ENCODE measurements around the gene NAT10.

Gene NAT10

GRCh38 chr11:34111722-34112270 is 6.4 kb downstream of the NAT10 start:
- TF ChIP-seq, protein P1, sequence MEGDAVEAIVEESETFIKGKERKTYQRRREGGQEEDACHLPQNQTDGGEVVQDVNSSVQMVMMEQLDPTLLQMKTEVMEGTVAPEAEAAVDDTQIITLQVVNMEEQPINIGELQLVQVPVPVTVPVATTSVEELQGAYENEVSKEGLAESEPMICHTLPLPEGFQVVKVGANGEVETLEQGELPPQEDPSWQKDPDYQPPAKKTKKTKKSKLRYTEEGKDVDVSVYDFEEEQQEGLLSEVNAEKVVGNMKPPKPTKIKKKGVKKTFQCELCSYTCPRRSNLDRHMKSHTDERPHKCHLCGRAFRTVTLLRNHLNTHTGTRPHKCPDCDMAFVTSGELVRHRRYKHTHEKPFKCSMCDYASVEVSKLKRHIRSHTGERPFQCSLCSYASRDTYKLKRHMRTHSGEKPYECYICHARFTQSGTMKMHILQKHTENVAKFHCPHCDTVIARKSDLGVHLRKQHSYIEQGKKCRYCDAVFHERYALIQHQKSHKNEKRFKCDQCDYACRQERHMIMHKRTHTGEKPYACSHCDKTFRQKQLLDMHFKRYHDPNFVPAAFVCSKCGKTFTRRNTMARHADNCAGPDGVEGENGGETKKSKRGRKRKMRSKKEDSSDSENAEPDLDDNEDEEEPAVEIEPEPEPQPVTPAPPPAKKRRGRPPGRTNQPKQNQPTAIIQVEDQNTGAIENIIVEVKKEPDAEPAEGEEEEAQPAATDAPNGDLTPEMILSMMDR (conservative IDR thresholded peaks at IDR 0.05; ENCODE audit: low read depth, low read length): no peak
- DNase-seq (ENCODE audit: low read depth): no peak
- H3K4me3 ChIP-seq (ENCODE audit: low read length): no peak overlapping the region

GRCh38 chr11:34114014-34114413 is 8.6 kb downstream of the NAT10 start:
- H3K4me3 ChIP-seq (ENCODE audit: low read length): no peak overlapping the region
- no peak for DNase-seq (ENCODE audit: low read depth)
- TF ChIP-seq, protein P1 (conservative IDR thresholded peaks at IDR 0.05; ENCODE audit: low read depth, low read length): no peak

DNA sequence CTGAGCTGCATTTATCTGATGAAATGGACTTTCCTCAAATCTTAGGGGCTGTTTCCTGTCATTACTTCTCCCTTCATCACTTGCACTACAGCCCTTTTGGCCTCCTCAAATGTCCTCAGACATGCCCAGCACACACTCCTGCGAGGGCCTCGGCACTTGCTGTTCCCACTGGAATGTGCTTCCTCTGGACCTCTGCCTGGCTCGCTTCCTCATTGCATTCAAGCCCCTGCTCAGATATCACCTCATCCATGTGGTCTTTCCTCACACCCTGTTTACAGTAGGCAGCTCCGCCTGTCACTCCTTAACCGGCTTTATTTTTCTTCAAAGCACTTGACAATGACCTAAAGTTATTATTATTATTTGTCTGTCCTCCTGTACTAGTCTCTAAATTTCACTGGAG is 9.0 kb downstream of the NAT10 start:
- TF ChIP-seq, protein P1 (conservative IDR thresholded peaks at IDR 0.05; ENCODE audit: low read depth, low read length): no peak
- no peak overlapping the region for H3K4me3 ChIP-seq (ENCODE audit: low read length)
- DNase-seq (ENCODE audit: low read depth): no peak

- no peak for DNase-seq (ENCODE audit: low read depth)
- TF ChIP-seq, protein P1 (conservative IDR thresholded peaks at IDR 0.05; ENCODE audit: low read depth, low read length): no peak
Observed at GRCh38 chr11:34120651-34121050, 15.2 kb downstream of the NAT10 start.

GRCh38 chr11:34124885-34125668 is 19.6 kb downstream of the NAT10 start:
- TF ChIP-seq, protein P1 (conservative IDR thresholded peaks at IDR 0.05; ENCODE audit: low read depth, low read length): no peak
- no peak for DNase-seq (ENCODE audit: low read depth)
- H3K4me3 ChIP-seq (ENCODE audit: low read length): no peak overlapping the region

More at GRCh38 chr11:34120651-34121050, 15.2 kb downstream of the NAT10 start:
- no peak overlapping the region for H3K4me3 ChIP-seq (ENCODE audit: low read length)

- TF ChIP-seq, protein P1 (conservative IDR thresholded peaks at IDR 0.05; ENCODE audit: low read depth, low read length): no peak
- H3K4me3 ChIP-seq (ENCODE audit: low read length): no peak overlapping the region
- no peak for DNase-seq (ENCODE audit: low read depth)
Observed at GRCh38 chr11:34126959-34127848, 21.8 kb downstream of the NAT10 start.
